Right lobe of liver (tissue), 4 donors: Measurements from ENCODE around the gene SYTL3.

Experiments used
- POLR2A ChIP-seq: fragments of 450-650 bp; IDR thresholded peaks from one replicate; pipeline ENCODE4 v1.6.1; 2017; ENCODE audit warnings: antibody characterized with exemption, mild to moderate bottlenecking
- TF ChIP-seq, protein P1 (sequence below), 4 donors: fragments of 200-600 bp in 3 of 4; fragments of 450-650 bp in 1 of 4; IDR thresholded peaks; one replicate each; pipeline versions ENCODE4 v1.5.1 to v1.8.0; 2016 to 2022; ENCODE audit warnings: antibody characterized with exemption in 4 of 4, mild to moderate bottlenecking in 2 of 4
- donor health status: DM: no; HTN: no; CAD: no.
- donor health status: DM: no; HTN: no; CAD: no.
- donor health status: DM: no; HTN: yes; CAD: no.

DNA sequence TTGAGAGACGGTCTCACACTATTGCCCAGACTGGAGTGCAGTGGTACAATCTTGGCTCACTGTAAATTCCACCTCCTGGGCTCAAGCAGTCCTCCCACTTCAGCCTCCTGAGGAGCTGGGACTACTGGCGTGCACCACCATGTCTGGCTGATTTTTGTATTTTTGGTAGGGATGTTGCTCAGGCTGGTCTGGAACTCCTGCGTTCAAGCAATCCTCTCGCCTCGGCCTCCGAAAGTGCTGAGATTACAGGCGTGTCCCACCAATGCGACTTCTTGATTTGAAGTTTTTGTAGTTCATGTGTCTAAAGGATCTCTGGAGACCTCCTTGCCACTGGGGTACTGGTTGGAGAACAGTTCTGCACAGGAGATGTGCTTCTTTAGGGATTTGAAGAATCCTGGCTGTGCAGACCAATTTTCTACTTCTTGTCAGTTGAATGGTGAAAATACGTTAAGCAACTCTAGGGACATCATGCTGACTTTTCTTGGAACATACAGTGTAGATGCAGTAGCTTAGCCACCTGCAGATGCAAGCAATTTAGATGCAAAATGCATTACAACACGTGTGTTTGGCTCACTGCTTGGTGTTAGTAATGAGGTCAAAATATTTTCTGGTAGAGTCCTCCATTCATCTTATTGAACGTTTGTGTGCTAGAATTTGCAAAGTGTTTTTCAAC, 28.2 kb downstream of the SYTL3 start:
- TF ChIP-seq, protein P1, sequence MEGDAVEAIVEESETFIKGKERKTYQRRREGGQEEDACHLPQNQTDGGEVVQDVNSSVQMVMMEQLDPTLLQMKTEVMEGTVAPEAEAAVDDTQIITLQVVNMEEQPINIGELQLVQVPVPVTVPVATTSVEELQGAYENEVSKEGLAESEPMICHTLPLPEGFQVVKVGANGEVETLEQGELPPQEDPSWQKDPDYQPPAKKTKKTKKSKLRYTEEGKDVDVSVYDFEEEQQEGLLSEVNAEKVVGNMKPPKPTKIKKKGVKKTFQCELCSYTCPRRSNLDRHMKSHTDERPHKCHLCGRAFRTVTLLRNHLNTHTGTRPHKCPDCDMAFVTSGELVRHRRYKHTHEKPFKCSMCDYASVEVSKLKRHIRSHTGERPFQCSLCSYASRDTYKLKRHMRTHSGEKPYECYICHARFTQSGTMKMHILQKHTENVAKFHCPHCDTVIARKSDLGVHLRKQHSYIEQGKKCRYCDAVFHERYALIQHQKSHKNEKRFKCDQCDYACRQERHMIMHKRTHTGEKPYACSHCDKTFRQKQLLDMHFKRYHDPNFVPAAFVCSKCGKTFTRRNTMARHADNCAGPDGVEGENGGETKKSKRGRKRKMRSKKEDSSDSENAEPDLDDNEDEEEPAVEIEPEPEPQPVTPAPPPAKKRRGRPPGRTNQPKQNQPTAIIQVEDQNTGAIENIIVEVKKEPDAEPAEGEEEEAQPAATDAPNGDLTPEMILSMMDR (IDR thresholded peaks at IDR 0.05): no peak
- no peak for TF ChIP-seq POLR2A
